AG04449 (cell line): ENCODE measurements around the gene NOP16.

Experiments
- CTCF ChIA-PET: fragments of 350-600 bp; formaldehyde crosslinking; extraction: SDS; loops from one replicate; lab custom pipeline; 2021; ENCODE audit warnings: antibody characterized with exemption; lab: Yijun Ruan, JAX
- POLR2A ChIA-PET: fragments of 400-600, 350-600 bp; formaldehyde crosslinking; extraction: SDS; loops from one replicate; lab custom pipeline; 2020; ENCODE audit warnings: antibody characterized with exemption, inconsistent platforms; lab: Yijun Ruan, JAX
- DNase-seq: peaks from one replicate; pipeline ENCODE4 v3.0.0-alpha.2; 2010; ENCODE audit warnings: low read depth, low spot score
- H3K4me3 ChIP-seq: 2 replicates; pipeline ENCODE4 v1.5.1; 2011; ENCODE audit warnings: low read depth, mild to moderate bottlenecking, control low read depth, low read length
- TF ChIP-seq, protein P1 (sequence below): IDR thresholded peaks from one replicate; pipeline ENCODE4 v1.5.1; 2011; ENCODE audit warnings: mild to moderate bottlenecking, moderate library complexity, low read length, control low read depth, inconsistent platforms; ENCODE audit not compliant: insufficient read depth; ENCODE audit errors: missing control alignments

The NOP16 gene

DNA sequence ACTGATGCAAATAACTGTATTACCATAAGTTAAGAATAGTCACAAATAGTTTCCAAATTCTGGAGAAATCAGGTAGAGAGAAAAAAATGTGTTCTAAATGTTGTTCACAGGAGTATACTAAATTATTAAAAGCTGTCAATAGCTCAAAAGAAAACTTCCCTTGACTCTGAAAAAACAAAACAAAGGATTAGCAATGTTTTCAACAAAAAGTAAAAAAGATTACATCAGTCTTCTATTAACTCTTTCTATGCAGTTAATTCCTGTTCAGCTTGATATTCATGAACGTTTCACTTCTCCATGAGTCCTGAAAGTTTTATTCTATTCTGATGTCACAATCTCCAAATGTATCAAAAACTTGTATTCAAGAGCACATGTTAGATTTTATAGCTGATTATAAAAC lies 37.4 kb upstream of the NOP16 start:
- TF ChIP-seq, protein P1, sequence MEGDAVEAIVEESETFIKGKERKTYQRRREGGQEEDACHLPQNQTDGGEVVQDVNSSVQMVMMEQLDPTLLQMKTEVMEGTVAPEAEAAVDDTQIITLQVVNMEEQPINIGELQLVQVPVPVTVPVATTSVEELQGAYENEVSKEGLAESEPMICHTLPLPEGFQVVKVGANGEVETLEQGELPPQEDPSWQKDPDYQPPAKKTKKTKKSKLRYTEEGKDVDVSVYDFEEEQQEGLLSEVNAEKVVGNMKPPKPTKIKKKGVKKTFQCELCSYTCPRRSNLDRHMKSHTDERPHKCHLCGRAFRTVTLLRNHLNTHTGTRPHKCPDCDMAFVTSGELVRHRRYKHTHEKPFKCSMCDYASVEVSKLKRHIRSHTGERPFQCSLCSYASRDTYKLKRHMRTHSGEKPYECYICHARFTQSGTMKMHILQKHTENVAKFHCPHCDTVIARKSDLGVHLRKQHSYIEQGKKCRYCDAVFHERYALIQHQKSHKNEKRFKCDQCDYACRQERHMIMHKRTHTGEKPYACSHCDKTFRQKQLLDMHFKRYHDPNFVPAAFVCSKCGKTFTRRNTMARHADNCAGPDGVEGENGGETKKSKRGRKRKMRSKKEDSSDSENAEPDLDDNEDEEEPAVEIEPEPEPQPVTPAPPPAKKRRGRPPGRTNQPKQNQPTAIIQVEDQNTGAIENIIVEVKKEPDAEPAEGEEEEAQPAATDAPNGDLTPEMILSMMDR: no peak
- ChIA-PET POLR2A (no interaction called here), CTCF (interaction anchor here (1.1 to 1.8 kb wide), 3 partner anchors 9 to 22 kb away, joined by 3 to 10 read pairs (median 8); partner anchors contain the start of gene CLTB)
- DNase-seq: no peak
- H3K4me3 ChIP-seq: no peak overlapping the region

DNA sequence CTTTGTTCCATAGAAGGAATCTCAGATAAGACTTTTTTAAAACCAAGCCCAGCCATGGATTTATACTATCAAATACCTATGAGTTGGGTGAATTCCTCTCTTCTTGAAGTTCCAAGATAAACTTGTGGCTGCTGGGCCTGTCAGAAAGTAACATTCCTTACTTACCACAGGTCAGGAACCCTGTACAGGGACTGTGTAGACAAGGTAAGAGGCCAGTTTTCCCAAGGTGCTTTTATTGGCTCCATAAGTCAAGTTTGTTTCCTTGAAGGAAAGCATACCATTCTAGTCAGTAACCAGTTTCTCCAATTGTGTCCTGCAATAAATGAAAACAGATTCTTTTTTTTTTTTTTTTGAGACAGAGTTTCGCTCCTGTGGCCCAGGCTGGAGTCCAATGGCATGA lies 36.7 kb upstream of the NOP16 start:
- ChIA-PET CTCF (no interaction called here), POLR2A (no interaction called here)

DNA sequence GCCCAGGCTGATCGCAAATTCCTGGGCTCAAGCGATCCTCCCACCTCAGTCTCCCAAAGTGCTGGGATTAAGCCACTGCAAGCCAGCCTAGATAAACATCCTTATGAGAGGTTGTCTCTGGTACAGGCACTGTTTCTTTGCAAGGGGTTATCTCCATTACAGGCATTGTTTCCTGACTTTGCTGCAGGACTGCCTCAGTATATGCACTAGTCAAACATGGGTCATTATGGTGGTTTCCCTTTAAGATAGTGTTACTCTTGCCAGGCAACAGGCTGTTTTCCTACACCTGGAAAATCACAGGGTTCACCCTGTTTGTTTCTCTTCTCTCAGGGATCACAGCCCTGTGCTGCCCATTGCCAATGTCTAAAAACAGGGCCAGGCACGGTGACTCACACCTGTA lies 35.8 kb upstream of the NOP16 start:
- CTCF ChIA-PET: no interaction called here
- H3K4me3 ChIP-seq: no peak overlapping the region
- DNase-seq: no peak
- POLR2A ChIA-PET: no interaction called here
- TF ChIP-seq, protein P1: no peak

More for the DNA sequence above, 36.7 kb upstream of the NOP16 start:
- H3K4me3 ChIP-seq: no peak overlapping the region
- TF ChIP-seq, protein P1: no peak
- DNase-seq: no peak

DNA sequence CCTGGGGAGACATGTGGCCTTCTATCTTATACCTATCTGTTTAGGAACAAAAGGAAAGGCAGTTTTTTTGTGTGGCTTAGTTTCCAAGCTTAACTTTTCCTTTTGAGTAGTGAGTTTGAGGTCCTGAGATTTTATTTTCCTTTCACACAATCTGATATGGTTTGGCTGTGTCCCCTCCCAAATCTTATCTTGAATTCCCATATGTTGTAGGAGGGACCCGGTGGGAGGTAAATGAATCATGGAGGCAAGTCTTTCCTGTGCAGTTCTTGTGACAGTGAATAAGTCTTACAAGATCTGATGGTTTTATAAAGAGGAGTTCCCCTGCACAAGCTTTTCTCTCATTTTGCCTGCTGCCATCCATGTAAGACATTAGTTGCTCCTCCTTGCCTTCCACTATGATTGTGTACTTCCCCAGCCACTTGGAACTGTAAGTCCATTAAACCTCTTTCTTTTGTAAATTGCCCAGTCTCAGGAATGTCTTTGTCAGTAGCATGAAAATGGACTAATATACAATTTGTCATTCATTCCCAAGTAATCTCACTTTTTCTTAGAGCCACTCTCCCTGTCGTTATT lies 32.7 kb upstream of the NOP16 start:
- CTCF ChIA-PET: interaction anchor here (0.9 kb wide), 1 partner anchor 27 kb away, joined by 6 read pairs; the partner anchor contains the start of gene FAF2
- no peak for DNase-seq
- POLR2A ChIA-PET: no interaction called here

DNA sequence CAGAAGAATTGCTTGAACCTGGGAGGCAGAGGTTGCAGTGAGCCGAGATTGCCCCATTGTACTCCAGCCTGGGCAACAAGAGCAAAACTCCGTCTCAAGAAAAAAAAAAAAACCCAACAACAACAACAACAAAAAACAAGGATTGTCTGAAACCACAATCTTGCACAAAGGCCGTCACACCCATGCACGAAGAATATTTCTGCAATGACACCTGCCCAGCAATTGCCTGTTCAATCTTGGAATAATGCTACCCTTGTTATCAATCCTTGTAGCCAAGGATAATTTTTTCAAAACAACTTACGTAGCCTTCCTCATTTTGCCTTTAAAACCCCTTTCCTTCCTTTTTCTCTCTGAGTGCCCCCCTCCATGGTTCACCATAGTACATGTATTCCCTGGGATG lies 31.7 kb upstream of the NOP16 start:
- CTCF ChIA-PET: no interaction called here

More for the DNA sequence above, 32.7 kb upstream of the NOP16 start:
- no peak overlapping the region for H3K4me3 ChIP-seq
- TF ChIP-seq, protein P1: no peak

DNA sequence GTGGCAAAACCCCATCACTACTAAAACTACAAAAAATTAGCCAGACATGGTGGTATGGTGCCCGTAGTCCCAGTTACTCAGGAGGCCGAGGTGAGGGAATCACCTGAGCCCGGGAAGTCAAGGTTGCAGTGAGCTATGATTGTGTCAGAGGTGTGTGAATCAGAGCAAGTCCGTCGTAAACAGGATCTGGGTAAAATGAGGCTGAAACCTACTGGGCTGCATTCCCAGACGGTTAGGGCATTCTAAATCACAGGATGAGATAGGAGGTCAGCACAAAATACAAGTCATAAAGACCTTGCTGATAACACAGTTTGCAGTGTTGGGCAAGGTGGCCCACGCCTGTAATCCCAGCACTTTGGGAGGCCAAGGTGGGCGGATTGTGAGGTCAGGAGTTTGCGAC lies 29.9 kb upstream of the NOP16 start:
- no peak for DNase-seq
- POLR2A ChIA-PET: no interaction called here
- TF ChIP-seq, protein P1: no peak
- CTCF ChIA-PET: interaction anchor here (0.8 to 6.1 kb wide), 12 partner anchors 11 to 242 kb away, joined by 3 to 66 read pairs (median 4); partner anchors contain the start of genes FAF2, RNF44 and TSPAN17
- H3K4me3 ChIP-seq: no peak overlapping the region

More for the DNA sequence above, 31.7 kb upstream of the NOP16 start:
- POLR2A ChIA-PET: no interaction called here
- no peak for DNase-seq
- TF ChIP-seq, protein P1: no peak
- no peak overlapping the region for H3K4me3 ChIP-seq
